ENCODE results near the gene CAMK4.

DNA sequence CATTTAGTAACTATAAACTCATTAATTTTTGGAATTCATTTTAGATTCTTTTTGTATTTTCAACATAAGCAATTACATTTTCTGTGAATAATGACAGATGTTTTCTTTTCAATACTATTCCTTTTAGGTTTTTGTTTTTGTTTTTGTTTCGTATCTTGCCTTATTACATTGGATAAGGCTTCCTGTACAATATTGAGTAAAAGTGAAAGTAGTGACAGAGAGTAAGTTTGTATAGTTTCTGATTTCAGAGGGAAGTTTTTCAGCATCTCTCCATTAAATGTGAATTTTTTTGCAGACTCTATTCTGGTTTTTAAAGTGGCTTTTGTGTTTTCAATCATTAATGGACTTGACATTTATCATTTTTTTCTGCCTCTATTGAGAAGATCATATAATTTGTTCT, 12.8 kb upstream of the CAMK4 start:
- TF ChIP-seq EZH2 (IDR thresholded peaks at IDR 0.05; ENCODE audit: low read depth, unreplicated experiment) (no peak), POLR2AphosphoS5 (IDR thresholded peaks at IDR 0.05; ENCODE audit: low read depth) (no peak), STAT1 (IDR thresholded peaks at IDR 0.05; ENCODE audit: unreplicated experiment) (no peak), JUNB (IDR thresholded peaks at IDR 0.05; ENCODE audit: unreplicated experiment) (no peak), EZH2phosphoT487 (IDR thresholded peaks at IDR 0.05; ENCODE audit: unreplicated experiment) (no peak), CREB1 (CRISPR knock-in tag; IDR thresholded peaks at IDR 0.05; ENCODE audit: low read depth) (no peak)
- TF ChIP-seq, protein P1, sequence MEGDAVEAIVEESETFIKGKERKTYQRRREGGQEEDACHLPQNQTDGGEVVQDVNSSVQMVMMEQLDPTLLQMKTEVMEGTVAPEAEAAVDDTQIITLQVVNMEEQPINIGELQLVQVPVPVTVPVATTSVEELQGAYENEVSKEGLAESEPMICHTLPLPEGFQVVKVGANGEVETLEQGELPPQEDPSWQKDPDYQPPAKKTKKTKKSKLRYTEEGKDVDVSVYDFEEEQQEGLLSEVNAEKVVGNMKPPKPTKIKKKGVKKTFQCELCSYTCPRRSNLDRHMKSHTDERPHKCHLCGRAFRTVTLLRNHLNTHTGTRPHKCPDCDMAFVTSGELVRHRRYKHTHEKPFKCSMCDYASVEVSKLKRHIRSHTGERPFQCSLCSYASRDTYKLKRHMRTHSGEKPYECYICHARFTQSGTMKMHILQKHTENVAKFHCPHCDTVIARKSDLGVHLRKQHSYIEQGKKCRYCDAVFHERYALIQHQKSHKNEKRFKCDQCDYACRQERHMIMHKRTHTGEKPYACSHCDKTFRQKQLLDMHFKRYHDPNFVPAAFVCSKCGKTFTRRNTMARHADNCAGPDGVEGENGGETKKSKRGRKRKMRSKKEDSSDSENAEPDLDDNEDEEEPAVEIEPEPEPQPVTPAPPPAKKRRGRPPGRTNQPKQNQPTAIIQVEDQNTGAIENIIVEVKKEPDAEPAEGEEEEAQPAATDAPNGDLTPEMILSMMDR (conservative IDR thresholded peaks at IDR 0.05; ENCODE audit: low read depth in 2 of 2), result no peak
- TF ChIP-seq, protein P2, sequence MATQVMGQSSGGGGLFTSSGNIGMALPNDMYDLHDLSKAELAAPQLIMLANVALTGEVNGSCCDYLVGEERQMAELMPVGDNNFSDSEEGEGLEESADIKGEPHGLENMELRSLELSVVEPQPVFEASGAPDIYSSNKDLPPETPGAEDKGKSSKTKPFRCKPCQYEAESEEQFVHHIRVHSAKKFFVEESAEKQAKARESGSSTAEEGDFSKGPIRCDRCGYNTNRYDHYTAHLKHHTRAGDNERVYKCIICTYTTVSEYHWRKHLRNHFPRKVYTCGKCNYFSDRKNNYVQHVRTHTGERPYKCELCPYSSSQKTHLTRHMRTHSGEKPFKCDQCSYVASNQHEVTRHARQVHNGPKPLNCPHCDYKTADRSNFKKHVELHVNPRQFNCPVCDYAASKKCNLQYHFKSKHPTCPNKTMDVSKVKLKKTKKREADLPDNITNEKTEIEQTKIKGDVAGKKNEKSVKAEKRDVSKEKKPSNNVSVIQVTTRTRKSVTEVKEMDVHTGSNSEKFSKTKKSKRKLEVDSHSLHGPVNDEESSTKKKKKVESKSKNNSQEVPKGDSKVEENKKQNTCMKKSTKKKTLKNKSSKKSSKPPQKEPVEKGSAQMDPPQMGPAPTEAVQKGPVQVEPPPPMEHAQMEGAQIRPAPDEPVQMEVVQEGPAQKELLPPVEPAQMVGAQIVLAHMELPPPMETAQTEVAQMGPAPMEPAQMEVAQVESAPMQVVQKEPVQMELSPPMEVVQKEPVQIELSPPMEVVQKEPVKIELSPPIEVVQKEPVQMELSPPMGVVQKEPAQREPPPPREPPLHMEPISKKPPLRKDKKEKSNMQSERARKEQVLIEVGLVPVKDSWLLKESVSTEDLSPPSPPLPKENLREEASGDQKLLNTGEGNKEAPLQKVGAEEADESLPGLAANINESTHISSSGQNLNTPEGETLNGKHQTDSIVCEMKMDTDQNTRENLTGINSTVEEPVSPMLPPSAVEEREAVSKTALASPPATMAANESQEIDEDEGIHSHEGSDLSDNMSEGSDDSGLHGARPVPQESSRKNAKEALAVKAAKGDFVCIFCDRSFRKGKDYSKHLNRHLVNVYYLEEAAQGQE (IDR thresholded peaks at IDR 0.05; ENCODE audit: unreplicated experiment), result no peak
- TF ChIP-seq, protein P3, sequence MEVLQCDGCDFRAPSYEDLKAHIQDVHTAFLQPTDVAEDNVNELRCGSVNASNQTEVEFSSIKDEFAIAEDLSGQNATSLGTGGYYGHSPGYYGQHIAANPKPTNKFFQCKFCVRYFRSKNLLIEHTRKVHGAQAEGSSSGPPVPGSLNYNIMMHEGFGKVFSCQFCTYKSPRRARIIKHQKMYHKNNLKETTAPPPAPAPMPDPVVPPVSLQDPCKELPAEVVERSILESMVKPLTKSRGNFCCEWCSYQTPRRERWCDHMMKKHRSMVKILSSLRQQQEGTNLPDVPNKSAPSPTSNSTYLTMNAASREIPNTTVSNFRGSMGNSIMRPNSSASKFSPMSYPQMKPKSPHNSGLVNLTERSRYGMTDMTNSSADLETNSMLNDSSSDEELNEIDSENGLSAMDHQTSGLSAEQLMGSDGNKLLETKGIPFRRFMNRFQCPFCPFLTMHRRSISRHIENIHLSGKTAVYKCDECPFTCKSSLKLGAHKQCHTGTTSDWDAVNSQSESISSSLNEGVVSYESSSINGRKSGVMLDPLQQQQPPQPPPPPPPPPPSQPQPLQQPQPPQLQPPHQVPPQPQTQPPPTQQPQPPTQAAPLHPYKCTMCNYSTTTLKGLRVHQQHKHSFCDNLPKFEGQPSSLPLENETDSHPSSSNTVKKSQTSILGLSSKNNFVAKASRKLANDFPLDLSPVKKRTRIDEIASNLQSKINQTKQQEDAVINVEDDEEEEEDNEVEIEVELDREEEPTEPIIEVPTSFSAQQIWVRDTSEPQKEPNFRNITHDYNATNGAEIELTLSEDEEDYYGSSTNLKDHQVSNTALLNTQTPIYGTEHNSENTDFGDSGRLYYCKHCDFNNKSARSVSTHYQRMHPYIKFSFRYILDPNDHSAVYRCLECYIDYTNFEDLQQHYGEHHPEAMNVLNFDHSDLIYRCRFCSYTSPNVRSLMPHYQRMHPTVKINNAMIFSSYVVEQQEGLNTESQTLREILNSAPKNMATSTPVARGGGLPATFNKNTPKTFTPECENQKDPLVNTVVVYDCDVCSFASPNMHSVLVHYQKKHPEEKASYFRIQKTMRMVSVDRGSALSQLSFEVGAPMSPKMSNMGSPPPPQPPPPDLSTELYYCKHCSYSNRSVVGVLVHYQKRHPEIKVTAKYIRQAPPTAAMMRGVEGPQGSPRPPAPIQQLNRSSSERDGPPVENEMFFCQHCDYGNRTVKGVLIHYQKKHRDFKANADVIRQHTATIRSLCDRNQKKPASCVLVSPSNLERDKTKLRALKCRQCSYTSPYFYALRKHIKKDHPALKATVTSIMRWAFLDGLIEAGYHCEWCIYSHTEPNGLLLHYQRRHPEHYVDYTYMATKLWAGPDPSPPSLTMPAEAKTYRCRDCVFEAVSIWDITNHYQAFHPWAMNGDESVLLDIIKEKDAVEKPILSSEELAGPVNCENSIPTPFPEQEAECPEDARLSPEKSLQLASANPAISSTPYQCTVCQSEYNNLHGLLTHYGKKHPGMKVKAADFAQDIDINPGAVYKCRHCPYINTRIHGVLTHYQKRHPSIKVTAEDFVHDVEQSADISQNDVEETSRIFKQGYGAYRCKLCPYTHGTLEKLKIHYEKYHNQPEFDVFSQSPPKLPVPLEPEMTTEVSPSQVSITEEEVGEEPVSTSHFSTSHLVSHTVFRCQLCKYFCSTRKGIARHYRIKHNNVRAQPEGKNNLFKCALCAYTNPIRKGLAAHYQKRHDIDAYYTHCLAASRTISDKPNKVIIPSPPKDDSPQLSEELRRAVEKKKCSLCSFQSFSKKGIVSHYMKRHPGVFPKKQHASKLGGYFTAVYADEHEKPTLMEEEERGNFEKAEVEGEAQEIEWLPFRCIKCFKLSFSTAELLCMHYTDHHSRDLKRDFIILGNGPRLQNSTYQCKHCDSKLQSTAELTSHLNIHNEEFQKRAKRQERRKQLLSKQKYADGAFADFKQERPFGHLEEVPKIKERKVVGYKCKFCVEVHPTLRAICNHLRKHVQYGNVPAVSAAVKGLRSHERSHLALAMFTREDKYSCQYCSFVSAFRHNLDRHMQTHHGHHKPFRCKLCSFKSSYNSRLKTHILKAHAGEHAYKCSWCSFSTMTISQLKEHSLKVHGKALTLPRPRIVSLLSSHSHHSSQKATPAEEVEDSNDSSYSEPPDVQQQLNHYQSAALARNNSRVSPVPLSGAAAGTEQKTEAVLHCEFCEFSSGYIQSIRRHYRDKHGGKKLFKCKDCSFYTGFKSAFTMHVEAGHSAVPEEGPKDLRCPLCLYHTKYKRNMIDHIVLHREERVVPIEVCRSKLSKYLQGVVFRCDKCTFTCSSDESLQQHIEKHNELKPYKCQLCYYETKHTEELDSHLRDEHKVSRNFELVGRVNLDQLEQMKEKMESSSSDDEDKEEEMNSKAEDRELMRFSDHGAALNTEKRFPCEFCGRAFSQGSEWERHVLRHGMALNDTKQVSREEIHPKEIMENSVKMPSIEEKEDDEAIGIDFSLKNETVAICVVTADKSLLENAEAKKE (CRISPR knock-in tag; IDR thresholded peaks at IDR 0.05), result no peak
